ENCODE data around the gene ACOX2. TPM values are rescaled to one million over a fixed set of nuclear protein-coding genes. Genes with fewer than 3 reads are reported as not detected.

Gene ACOX2
- total RNA-seq, 1 donor from 2014 or later = 32.6 TPM

- Histone ChIP-seq H3K27ac (no peak overlapping the region), H3K9me3 (peaks cover 0 to 11% of the 10 kb centered on the region in 2 donors), H3K4me3 (no peak overlapping the region), H3K4me1 (no peaks in the 10 kb centered on the region), H3K36me3 (no peaks in the 10 kb centered on the region), H3K27me3 (no peaks in the 10 kb centered on the region)
- TF ChIP-seq CTCF (IDR thresholded peaks at IDR 0.05) = no peak
- intact Hi-C loops (cut with DNase I) = no loop called here
- DNase-seq (ENCODE audit: low spot score in 2 of 2) = no peak
Observed at GRCh38 chr3:58553003-58553402, 16.0 kb upstream of the ACOX2 start.

- Histone ChIP-seq H3K36me3 (no peaks in the 10 kb centered on the region), H3K4me1 (no peaks in the 10 kb centered on the region), H3K27ac (no peak overlapping the region), H3K4me3 (no peak overlapping the region), H3K27me3 (no peaks in the 10 kb centered on the region), H3K9me3 (peaks cover 0 to 11% of the 10 kb centered on the region in 2 donors)
- DNase-seq (ENCODE audit: low spot score in 2 of 2) = no peak
- intact Hi-C loops (cut with DNase I) = no loop called here
- TF ChIP-seq CTCF (IDR thresholded peaks at IDR 0.05) = no peak
Observed at GRCh38 chr3:58551636-58552180, 14.7 kb upstream of the ACOX2 start.

- no peak overlapping the region for H3K27ac ChIP-seq
- no peak overlapping the region for H3K4me3 ChIP-seq
- intact Hi-C loops (cut with DNase I) = no loop called here
- DNase-seq (ENCODE audit: low spot score in 2 of 2) = no peak
- H3K4me1 ChIP-seq = no peaks in the 10 kb centered on the region
- H3K36me3 ChIP-seq = no peaks in the 10 kb centered on the region
- H3K9me3 ChIP-seq = peaks cover 0 to 5% of the 10 kb centered on the region in 2 donors
- no peaks in the 10 kb centered on the region for H3K27me3 ChIP-seq
- no peak for TF ChIP-seq CTCF (IDR thresholded peaks at IDR 0.05)
Observed at GRCh38 chr3:58544541-58544940, 7.6 kb upstream of the ACOX2 start.

GRCh38 chr3:58540176-58540858 lies 3.3 kb upstream of the ACOX2 start:
- no peak for TF ChIP-seq CTCF (IDR thresholded peaks at IDR 0.05)
- H3K9me3 ChIP-seq = no peaks in the 10 kb centered on the region
- intact Hi-C loops (cut with DNase I) = no loop called here
- H3K4me3 ChIP-seq = no peak overlapping the region
- H3K27ac ChIP-seq = no peak overlapping the region
- H3K27me3 ChIP-seq = no peaks in the 10 kb centered on the region
- H3K36me3 ChIP-seq = no peaks in the 10 kb centered on the region
- DNase-seq (ENCODE audit: low spot score in 2 of 2) = no peak
- H3K4me1 ChIP-seq = peaks cover 0 to 9% of the 10 kb centered on the region in 2 donors

GRCh38 chr3:58539626-58540025 lies 2.6 kb upstream of the ACOX2 start:
- Histone ChIP-seq H3K27me3 (no peaks in the 10 kb centered on the region), H3K27ac (no peak overlapping the region), H3K4me1 (peaks cover 0 to 9% of the 10 kb centered on the region in 2 donors), H3K4me3 (no peak overlapping the region), H3K36me3 (peaks cover 0 to 2% of the 10 kb centered on the region in 2 donors), H3K9me3 (no peaks in the 10 kb centered on the region)
- DNase-seq (ENCODE audit: low spot score in 2 of 2) = no peak
- no peak for TF ChIP-seq CTCF (IDR thresholded peaks at IDR 0.05)
- intact Hi-C loops (cut with DNase I) = no loop called here
